WI38 (cell line): ENCODE measurements around the gene AKIRIN2.

Experiments
- H3K4me3 ChIP-seq: 2 replicates; pipeline ENCODE4 v1.5.1; 2011; ENCODE audit warnings: low read depth, mild to moderate bottlenecking, control low read depth, low read length
- TF ChIP-seq, protein P1 (sequence below): IDR thresholded peaks from 2 replicates; pipeline ENCODE4 v1.5.1; 2012; ENCODE audit warnings: low read depth, mild to moderate bottlenecking, control low read depth, low read length

The AKIRIN2 gene

DNA sequence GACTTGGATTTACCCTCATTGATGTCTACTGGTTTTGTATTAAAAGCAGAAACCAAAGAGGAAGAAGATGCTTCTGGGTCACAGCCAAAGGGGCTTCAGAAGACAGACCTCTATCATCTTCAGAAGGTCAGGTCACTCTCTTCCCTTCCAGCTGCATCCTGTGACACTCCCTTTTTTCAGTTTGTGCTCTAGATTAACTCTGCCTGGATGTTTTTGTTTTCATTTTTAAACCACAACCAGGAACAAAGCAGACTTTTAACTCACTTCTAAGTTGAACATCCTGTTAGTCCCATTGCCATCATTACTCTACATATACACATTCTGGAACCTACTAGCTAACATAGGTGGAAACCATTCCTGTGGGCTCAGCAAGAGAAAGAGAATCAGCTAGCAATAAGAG lies 45.2 kb downstream of the AKIRIN2 start:
- no peak overlapping the region for H3K4me3 ChIP-seq
- TF ChIP-seq, protein P1, sequence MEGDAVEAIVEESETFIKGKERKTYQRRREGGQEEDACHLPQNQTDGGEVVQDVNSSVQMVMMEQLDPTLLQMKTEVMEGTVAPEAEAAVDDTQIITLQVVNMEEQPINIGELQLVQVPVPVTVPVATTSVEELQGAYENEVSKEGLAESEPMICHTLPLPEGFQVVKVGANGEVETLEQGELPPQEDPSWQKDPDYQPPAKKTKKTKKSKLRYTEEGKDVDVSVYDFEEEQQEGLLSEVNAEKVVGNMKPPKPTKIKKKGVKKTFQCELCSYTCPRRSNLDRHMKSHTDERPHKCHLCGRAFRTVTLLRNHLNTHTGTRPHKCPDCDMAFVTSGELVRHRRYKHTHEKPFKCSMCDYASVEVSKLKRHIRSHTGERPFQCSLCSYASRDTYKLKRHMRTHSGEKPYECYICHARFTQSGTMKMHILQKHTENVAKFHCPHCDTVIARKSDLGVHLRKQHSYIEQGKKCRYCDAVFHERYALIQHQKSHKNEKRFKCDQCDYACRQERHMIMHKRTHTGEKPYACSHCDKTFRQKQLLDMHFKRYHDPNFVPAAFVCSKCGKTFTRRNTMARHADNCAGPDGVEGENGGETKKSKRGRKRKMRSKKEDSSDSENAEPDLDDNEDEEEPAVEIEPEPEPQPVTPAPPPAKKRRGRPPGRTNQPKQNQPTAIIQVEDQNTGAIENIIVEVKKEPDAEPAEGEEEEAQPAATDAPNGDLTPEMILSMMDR: no peak

DNA sequence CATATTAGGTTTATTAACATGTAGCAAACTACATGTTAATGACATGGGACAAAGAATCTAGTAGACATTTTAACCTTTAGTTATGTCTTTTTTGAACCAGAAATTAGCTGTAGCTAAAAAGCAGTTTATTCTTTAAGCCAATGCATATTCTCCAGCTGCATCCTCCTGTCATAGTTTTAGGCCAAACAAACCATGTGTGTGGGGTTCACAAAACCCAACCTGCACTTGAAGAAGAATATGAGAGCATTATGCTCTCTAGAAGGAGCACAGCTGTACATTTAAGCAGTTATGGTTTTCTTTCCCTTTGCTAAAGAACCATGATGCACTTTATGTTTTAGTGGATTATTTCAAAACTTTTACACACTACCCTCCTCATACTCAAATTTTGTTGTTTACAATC lies 46.2 kb downstream of the AKIRIN2 start:
- TF ChIP-seq, protein P1: no peak

DNA sequence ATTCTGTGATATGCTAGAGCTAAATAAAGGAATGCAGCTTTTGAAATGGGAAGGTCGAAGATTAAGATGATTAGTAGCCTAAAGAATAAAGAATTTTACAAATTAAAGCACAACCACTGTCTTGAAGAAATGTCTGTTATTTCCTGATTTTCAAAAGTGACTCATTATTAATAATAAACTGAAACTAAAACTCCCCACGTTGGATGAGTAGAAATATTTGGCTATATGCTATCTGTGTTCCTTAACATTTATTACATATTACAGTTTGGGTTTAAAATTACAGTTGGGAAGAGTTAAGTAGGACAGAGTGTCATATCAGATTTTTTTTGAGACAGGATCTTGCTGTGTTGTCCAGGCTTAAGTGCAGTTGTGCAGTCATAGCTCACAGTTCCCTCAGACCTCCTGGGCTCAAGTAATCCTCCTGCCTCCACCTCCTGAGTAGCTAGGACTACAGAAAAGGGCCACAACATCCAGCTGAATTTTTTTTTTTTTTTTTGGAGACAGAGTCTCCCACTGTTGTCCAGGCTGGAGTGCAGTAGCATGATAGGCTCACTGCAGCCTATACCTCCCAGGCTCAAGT lies 47.1 kb downstream of the AKIRIN2 start:
- TF ChIP-seq, protein P1: no peak

More for the DNA sequence above, 46.2 kb downstream of the AKIRIN2 start:
- no peak overlapping the region for H3K4me3 ChIP-seq

DNA sequence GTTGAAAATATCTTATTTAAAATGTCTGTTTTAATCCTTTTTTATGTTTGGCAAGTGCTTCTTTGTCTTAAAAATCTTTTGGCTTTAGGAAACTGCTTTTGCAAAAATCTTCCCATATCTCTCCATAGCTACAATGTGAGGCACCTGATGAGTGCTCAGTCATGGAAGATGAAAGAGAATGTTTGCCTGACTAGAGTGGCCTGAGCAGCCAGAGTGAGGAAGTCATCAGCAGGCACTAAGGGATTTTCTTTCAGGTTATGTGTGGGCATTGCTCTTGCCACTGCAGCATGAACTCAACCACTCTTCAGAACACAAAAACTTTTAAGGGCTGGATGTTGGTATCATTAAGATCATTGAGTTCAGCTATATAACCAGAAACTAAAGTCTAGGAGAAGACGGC lies 47.9 kb downstream of the AKIRIN2 start:
- H3K4me3 ChIP-seq: no peak overlapping the region
- TF ChIP-seq, protein P1: no peak

More for the DNA sequence above, 47.1 kb downstream of the AKIRIN2 start:
- H3K4me3 ChIP-seq: no peak overlapping the region

DNA sequence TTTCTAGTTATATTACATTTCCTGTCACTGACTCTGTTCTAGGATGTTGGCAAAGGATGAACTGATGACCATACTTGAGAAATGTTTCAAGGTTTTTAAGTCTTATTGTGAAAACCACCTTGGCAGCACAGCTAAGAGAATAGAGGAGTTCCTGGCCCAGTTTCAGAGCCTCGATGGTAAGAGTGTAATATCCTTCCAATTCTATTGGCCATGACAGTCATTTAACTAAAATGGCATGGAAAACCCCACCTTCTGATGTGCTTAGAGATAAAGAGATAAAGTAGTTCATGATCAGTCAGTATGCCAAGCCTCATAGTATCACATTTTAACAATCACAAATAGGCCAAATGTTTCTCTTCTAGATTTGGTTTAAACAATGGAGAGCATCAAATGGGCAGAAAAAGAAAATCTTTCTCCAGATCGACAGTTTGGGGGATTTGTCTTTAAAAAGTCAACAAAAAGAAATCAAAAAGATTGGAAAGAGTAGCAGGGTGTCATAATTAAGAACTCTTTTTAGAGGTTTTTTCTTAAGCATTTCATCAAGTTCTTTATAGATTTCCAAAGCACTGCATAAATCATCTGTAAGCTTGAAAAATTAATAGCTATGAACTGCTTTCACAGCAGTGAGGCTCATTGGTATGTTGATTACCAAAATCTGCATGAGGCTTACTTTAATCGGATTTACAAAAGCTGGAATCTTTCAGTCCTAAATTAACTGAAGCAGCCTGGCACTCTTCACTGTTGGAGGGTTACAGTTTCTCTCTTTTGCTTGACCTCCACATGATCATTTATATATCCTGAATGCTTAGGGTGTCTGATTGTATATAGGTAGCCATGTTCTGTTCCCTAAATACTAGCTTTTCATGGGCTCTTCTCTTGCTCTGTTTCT lies 48.7 kb downstream of the AKIRIN2 start:
- H3K4me3 ChIP-seq: no peak overlapping the region
- TF ChIP-seq, protein P1: no peak

DNA sequence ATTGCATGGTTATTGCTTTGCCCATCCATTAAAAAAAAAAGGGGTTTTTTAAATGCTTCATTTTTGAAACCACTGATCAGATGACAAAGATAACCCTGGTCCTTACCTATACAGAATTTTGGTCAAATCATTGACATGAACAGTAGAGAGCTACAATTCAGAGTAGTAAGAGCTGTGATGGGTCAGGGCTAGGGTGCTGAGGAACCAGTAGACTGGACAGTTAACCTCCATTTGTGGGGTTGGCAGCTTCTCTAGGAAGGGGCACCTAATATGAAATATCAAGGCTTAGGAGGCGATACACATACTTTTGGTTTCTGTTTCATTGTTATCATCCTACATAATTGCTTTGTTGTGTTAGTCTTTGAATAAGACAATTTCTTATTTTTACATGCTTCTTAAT lies 57.0 kb downstream of the AKIRIN2 start:
- TF ChIP-seq, protein P1: no peak
- H3K4me3 ChIP-seq: no peak overlapping the region

DNA sequence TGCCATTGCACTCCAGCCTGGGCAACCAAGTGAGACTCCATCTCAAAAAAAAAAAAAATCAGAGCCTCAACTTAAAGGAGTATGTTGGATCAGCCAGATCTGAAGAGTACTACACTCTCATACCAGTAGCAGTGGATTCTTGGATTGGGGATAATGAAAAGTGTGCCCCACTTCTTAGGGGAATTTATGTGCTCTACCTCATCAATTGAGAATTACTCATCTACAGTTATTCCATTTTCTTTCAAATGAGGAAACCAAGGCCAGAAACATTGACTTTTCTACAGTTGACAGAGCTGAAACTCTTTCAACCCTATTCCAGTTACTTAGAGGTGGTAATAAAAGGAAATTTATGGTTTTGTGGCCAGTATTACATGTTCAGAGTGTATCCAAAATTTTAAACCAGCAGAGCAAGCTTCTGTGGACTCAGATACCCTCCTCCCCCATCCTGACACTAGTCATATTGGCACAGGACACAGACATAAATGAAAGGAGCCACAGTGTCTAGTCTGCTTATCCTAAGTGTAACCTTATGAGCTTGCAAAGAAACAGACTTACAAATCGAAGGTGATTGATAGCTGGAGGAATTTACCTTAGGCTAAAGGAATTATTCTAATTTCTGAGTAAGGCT lies 60.9 kb downstream of the AKIRIN2 start:
- no peak overlapping the region for H3K4me3 ChIP-seq

More for the DNA sequence above, 60.9 kb downstream of the AKIRIN2 start:
- TF ChIP-seq, protein P1: no peak
